HepG2 (cell line): ENCODE measurements around the gene OR1Q1. TPM values are rescaled to one million over a fixed set of nuclear protein-coding genes. Genes with fewer than 3 reads are reported as not detected.

Source experiments
- ATAC-seq: fragments of 200-7000 bp; cut with Tn5 transposase; 3 replicates; pipeline ENCODE4 v1.9.1; 2020; ENCODE audit warnings: mild to moderate bottlenecking, moderate library complexity
- BruUV-seq: library from RNA; stranded (reverse); fragments of 400-500 nt; replicated peaks from 2 replicates; lab custom pipeline; 2021; lab: Mats Ljungman, UMichigan
- CTCF ChIA-PET: fragments of 300-600 bp; formaldehyde crosslinking; extraction: SDS; loops from one replicate; lab custom pipeline; 2021; ENCODE audit warnings: low total read pairs, inconsistent platforms, low intra/inter-chr PET ratio; lab: Yijun Ruan, JAX
- POLR2A ChIA-PET: fragments of 350-600 bp; sonication (Branson Sonifier 250); formaldehyde crosslinking; loops from one replicate; lab custom pipeline; 2020; ENCODE audit warnings: antibody characterized with exemption, inconsistent platforms; lab: Yijun Ruan, JAX
- DNase-seq: peaks from one replicate; pipeline ENCODE4 v3.0.0-alpha.2; 2015; ENCODE audit warnings: low spot score
- FAIRE-seq: peaks from 3 replicates; lab custom pipeline; 2011; peaks lifted over from hg19 to GRCh38; lab: Jason Lieb, UNC
- H2AFZ ChIP-seq: one replicate; pipeline ENCODE4 v1.6.1; 2011; ENCODE audit warnings: low read length, inconsistent platforms
- H3K27ac ChIP-seq: fragments of 300-600 bp; 3 replicates; pipeline ENCODE4 v1.8.0; 2011; ENCODE audit warnings: mixed run types, mild to moderate bottlenecking, mixed read lengths, low read length, inconsistent platforms; ENCODE audit not compliant: insufficient read depth; ENCODE audit errors: extremely low read length
- H3K27me3 ChIP-seq, 2 experiments: fragments of 200-600 bp in 1 of 2; 2 replicates in 1 of 2; 3 replicates in 1 of 2; pipeline versions ENCODE4 v1.6.0 to v1.8.0; 2011; ENCODE audit warnings: low read length in 2 of 2, mild to moderate bottlenecking in 2 of 2, moderate library complexity in 2 of 2, inconsistent platforms in 1 of 2; ENCODE audit not compliant: insufficient read depth in 2 of 2, control insufficient read depth in 1 of 2
- H3K36me3 ChIP-seq, 2 experiments: fragments of 200-600 bp in 1 of 2; replicated peaks in 1 of 2; 2 replicates in 1 of 2; 3 replicates in 1 of 2; pipeline versions ENCODE4 v1.5.1 to v1.8.0; 2011; ENCODE audit warnings: low read length in 2 of 2, inconsistent platforms in 1 of 2; ENCODE audit not compliant: insufficient read depth in 2 of 2, control insufficient read depth in 1 of 2
- H3K4me1 ChIP-seq: 2 replicates; pipeline ENCODE4 v1.5.1; 2012; ENCODE audit warnings: low read length, inconsistent platforms; ENCODE audit not compliant: insufficient read depth
- H3K4me2 ChIP-seq: 2 replicates; pipeline ENCODE4 v1.6.0; 2011; ENCODE audit warnings: low read depth, low read length, inconsistent platforms
- H3K4me3 ChIP-seq, 3 experiments: fragments of 200-600 bp in 1 of 3; sonication (generic), shearing (Covaris generic) in 1 of 3; replicated peaks in 1 of 3; 2 replicates each; pipeline ENCODE4 v1.5.1; 2011 to 2016; ENCODE audit warnings: low read length in 3 of 3, inconsistent platforms in 2 of 3, low read depth in 2 of 3, mild to moderate bottlenecking in 2 of 3, control low read depth in 1 of 3, mixed read lengths in 1 of 3; ENCODE audit not compliant: insufficient read depth in 1 of 3
- H3K79me2 ChIP-seq: one replicate; pipeline ENCODE4 v1.6.1; 2011; ENCODE audit warnings: low read length, inconsistent platforms; ENCODE audit not compliant: insufficient read depth
- H3K9ac ChIP-seq: 2 replicates; pipeline ENCODE4 v1.6.0; 2011; ENCODE audit warnings: mild to moderate bottlenecking, low read depth, low read length, inconsistent platforms; ENCODE audit not compliant: insufficient read depth
- H3K9me3 ChIP-seq: 2 replicates; pipeline ENCODE4 v1.5.1; 2012; ENCODE audit warnings: mild to moderate bottlenecking, low read length
- H4K20me1 ChIP-seq: 2 replicates; pipeline ENCODE4 v1.6.0; 2011; ENCODE audit warnings: inconsistent platforms, mild to moderate bottlenecking, low read length, moderate library complexity; ENCODE audit not compliant: insufficient read depth
- AGO1 ChIP-seq: fragments of 200-400 bp; formaldehyde crosslinking; IDR thresholded peaks from 2 replicates; pipeline ENCODE4 v1.6.1; 2017; ENCODE audit warnings: mild to moderate bottlenecking, low read depth, low read length, moderate library complexity; ENCODE audit not compliant: poor library complexity, severe bottlenecking
- HOXD1 ChIP-seq: sonication (generic); formaldehyde crosslinking; IDR thresholded peaks from 2 replicates; pipeline ENCODE4 v1.5.0; 2020; ENCODE audit warnings: missing genetic modification reagents
- ISL2 ChIP-seq: sonication (generic); formaldehyde crosslinking; IDR thresholded peaks from 2 replicates; pipeline ENCODE4 v1.5.0; 2020; ENCODE audit warnings: missing genetic modification reagents
- MATR3 ChIP-seq: sonication (generic); formaldehyde crosslinking; IDR thresholded peaks from 2 replicates; pipeline ENCODE4 v1.4.0; 2020; ENCODE audit warnings: missing genetic modification reagents
- POLR2AphosphoS5 ChIP-seq: IDR thresholded peaks from 2 replicates; pipeline ENCODE4 v1.6.1; 2012; ENCODE audit warnings: low read depth, low read length
- TCF12 ChIP-seq, 2 experiments: fragments of 450-650 bp in 1 of 2; sonication (generic) in 1 of 2; formaldehyde crosslinking in 1 of 2; IDR thresholded peaks; 2 replicates each; pipeline versions ENCODE4 v1.6.1 to v1.8.0; 2017 to 2022; ENCODE audit warnings: antibody characterized with exemption in 1 of 2, mild to moderate bottlenecking in 1 of 2, missing genetic modification reagents in 1 of 2, moderate library complexity in 1 of 2
- ZNF30 ChIP-seq: sonication (generic); formaldehyde crosslinking; IDR thresholded peaks from 2 replicates; pipeline ENCODE4 v1.5.0; 2020; ENCODE audit warnings: mild to moderate bottlenecking, missing genetic modification reagents
- WGBS: methylation state at CpG from one replicate; pipeline ENCODE4 v1.1.6; 2017; ENCODE audit warnings: low lambda C conversion rate; 5-methylcytosine and 5-hydroxymethylcytosine counted together
- in situ Hi-C: cut with HindIII; loops from 2 replicates; pipeline ENCODE4 v1.10.0; 2017; ENCODE audit warnings: low pct_unique_long_range_greater_than_20kb; ENCODE audit not compliant: extremely low pct_ligation_motif_present
- intact Hi-C: fragments of 100-400 bp; cut with micrococcal nuclease; formaldehyde crosslinking; loops from one replicate; pipeline ENCODE4 v1.10.0; 2022; ENCODE audit not compliant: unreplicated experiment
- polyA plus RNA-seq, 8 experiments: library from polyadenylated mRNA; depleted of rRNA in 3 of 8; stranded (reverse) in 7 of 8; unstranded in 1 of 8; fragments of >200 nt; fragmentation: Illumina TruSeq in 4 of 8; extraction: Trizol in 4 of 8; gene quantifications; 2 replicates each; pipeline versions ENCODE4 v1.2.1 to v1.2.3, GENCODE V29; 2011 to 2016; ENCODE audit warnings: low read depth in 4 of 8, missing spikeins in 1 of 8, mixed read lengths in 1 of 8; ENCODE audit not compliant: insufficient read depth in 1 of 8
- total RNA-seq, 5 experiments: library from RNA; depleted of rRNA; stranded (reverse); fragments of >200 nt; fragmentation: Illumina TruSeq; extraction: Trizol; gene quantifications; 2 replicates each; pipeline ENCODE4 v1.2.3, GENCODE V29; 2016; ENCODE audit warnings: low read depth in 1 of 5
- TF ChIP-seq, protein P1 (sequence below): sonication (generic); formaldehyde crosslinking; IDR thresholded peaks from 2 replicates; pipeline ENCODE4 v1.5.0; 2020; ENCODE audit warnings: missing genetic modification reagents
- TF ChIP-seq, protein P2 (sequence below): sonication (generic); formaldehyde crosslinking; IDR thresholded peaks from 2 replicates; pipeline ENCODE4 v1.5.0; 2020; ENCODE audit warnings: missing genetic modification reagents, mild to moderate bottlenecking, borderline replicate concordance
- TF ChIP-seq, protein P3 (sequence below): sonication (generic); formaldehyde crosslinking; IDR thresholded peaks from 2 replicates; pipeline ENCODE4 v1.8.0; 2022; ENCODE audit warnings: missing genetic modification reagents, mild to moderate bottlenecking, moderate library complexity, borderline replicate concordance

The OR1Q1 gene
- total and polyA plus RNA-seq, 2 of the 13 experiments (the other 11 are each of a cell fraction or from before 2014, with no cell fraction given), result 0.12 TPM; not detected in 1

DNA sequence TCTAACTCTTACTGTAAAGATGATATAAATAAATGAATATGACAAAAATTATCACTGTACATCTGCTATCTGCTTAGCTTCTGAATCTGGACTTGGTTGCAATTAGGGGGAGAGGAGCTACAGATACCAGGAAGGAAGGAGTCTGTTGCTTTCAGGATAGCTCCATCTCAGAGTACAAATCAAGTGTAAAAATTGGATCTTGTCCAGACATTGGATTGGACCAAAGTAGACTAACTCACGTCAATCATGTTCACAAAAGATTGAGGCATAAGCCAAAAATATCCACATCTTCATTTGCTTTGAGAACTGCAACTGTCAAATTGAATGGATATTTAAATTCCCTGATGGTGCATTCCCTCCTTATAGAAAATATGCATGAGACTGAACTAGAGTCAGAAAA is 8.8 kb upstream of the OR1Q1 start:
- TF ChIP-seq, protein P1, sequence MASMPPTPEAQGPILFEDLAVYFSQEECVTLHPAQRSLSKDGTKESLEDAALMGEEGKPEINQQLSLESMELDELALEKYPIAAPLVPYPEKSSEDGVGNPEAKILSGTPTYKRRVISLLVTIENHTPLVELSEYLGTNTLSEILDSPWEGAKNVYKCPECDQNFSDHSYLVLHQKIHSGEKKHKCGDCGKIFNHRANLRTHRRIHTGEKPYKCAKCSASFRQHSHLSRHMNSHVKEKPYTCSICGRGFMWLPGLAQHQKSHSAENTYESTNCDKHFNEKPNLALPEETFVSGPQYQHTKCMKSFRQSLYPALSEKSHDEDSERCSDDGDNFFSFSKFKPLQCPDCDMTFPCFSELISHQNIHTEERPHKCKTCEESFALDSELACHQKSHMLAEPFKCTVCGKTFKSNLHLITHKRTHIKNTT (CRISPR knock-in tag), result no peak
- TF ChIP-seq HOXD1 (CRISPR knock-in tag) (no peak), MATR3 (CRISPR knock-in tag) (no peak), POLR2AphosphoS5 (no peak), ZNF30 (no peak), AGO1 (no peak), ISL2 (CRISPR knock-in tag) (no peak), TCF12 (IDR thresholded peaks at IDR 0.05) (no peak), TCF12 (CRISPR knock-in tag; IDR thresholded peaks at IDR 0.05) (no peak)
- TF ChIP-seq, protein P2, sequence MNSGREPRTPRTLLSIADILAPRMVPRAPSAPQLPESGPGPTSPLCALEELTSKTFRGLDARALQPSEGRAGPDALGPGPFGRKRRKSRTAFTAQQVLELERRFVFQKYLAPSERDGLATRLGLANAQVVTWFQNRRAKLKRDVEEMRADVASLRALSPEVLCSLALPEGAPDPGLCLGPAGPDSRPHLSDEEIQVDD, result no peak
- TF ChIP-seq, protein P3, sequence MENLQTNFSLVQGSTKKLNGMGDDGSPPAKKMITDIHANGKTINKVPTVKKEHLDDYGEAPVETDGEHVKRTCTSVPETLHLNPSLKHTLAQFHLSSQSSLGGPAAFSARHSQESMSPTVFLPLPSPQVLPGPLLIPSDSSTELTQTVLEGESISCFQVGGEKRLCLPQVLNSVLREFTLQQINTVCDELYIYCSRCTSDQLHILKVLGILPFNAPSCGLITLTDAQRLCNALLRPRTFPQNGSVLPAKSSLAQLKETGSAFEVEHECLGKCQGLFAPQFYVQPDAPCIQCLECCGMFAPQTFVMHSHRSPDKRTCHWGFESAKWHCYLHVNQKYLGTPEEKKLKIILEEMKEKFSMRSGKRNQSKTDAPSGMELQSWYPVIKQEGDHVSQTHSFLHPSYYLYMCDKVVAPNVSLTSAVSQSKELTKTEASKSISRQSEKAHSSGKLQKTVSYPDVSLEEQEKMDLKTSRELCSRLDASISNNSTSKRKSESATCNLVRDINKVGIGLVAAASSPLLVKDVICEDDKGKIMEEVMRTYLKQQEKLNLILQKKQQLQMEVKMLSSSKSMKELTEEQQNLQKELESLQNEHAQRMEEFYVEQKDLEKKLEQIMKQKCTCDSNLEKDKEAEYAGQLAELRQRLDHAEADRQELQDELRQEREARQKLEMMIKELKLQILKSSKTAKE, result no peak
- no TSS peak for BruUV-seq
- no peak for FAIRE-seq
- H3K4me1 ChIP-seq, result no peaks in the 10 kb centered on the region
- no peaks in the 10 kb centered on the region for H3K9me3 ChIP-seq
- intact Hi-C loops, result no loop called here
- H3K27ac ChIP-seq, result no peak overlapping the region
- no peaks in the 10 kb centered on the region for H3K36me3 ChIP-seq
- no peaks in the 10 kb centered on the region for H4K20me1 ChIP-seq
- ATAC-seq, result no peak
- CTCF ChIA-PET, result no interaction called here
- H3K4me2 ChIP-seq, result no peak overlapping the region
- 0% methylated on average over 1 of the region's 1 CpG for WGBS
- no peaks in the 10 kb centered on the region; a peak in 2 of 5 replicates for H3K27me3 ChIP-seq
- no peak for DNase-seq
- H3K79me2 ChIP-seq, result no peaks in the 10 kb centered on the region
- in situ Hi-C loops, result no loop called here
- H3K4me3 ChIP-seq, result no peak overlapping the region
- POLR2A ChIA-PET, result no interaction called here
- H3K9ac ChIP-seq, result no peak overlapping the region
- H2AFZ ChIP-seq, result no peak overlapping the region
